GM23338 (cell line): ENCODE data around the gene PPP1R7. TPM values are rescaled to one million over a fixed set of nuclear protein-coding genes. Genes with fewer than 3 reads are reported as not detected.

ENCODE experiments used
- CTCF ChIP-seq, 2 experiments: fragments of 200-600 bp in 1 of 2; sonication (generic) in 1 of 2; conservative IDR thresholded peaks; 2 replicates each; pipeline versions ENCODE4 v1.5.1 to v1.6.1; 2016 to 2017; ENCODE audit warnings: antibody characterized with exemption in 2 of 2, low read depth in 2 of 2, mild to moderate bottlenecking in 2 of 2, moderate library complexity in 1 of 2
- ETS1 ChIP-seq: IDR thresholded peaks from 2 replicates; pipeline ENCODE4 v1.6.1; 2016; ENCODE audit warnings: antibody characterized with exemption
- EZH2 ChIP-seq: fragments of 200-600 bp; sonication (generic); IDR thresholded peaks from one replicate; pipeline ENCODE4 v1.8.0; 2017; ENCODE audit warnings: antibody characterized with exemption, mild to moderate bottlenecking, low read depth; ENCODE audit not compliant: unreplicated experiment
- EZH2phosphoT487 ChIP-seq: fragments of 200-600 bp; sonication (generic); IDR thresholded peaks from one replicate; pipeline ENCODE4 v1.8.1; 2018; ENCODE audit warnings: antibody characterized with exemption; ENCODE audit not compliant: unreplicated experiment
- JUNB ChIP-seq: IDR thresholded peaks from one replicate; pipeline ENCODE4 v1.6.1; 2016; ENCODE audit warnings: antibody characterized with exemption; ENCODE audit not compliant: unreplicated experiment
- NANOG ChIP-seq: IDR thresholded peaks from 2 replicates; pipeline ENCODE4 v1.6.1; 2016; ENCODE audit warnings: antibody characterized with exemption, borderline replicate concordance
- POLR2AphosphoS5 ChIP-seq: IDR thresholded peaks from 2 replicates; pipeline ENCODE4 v1.6.1; 2016; ENCODE audit warnings: antibody characterized with exemption, low read depth
- STAT1 ChIP-seq: IDR thresholded peaks from one replicate; pipeline ENCODE4 v1.6.1; 2016; ENCODE audit warnings: antibody characterized with exemption; ENCODE audit not compliant: unreplicated experiment
- ZNF114 ChIP-seq: fragments of 250-450 bp; sonication (Bioruptor Pico); IDR thresholded peaks from 2 replicates; pipeline ENCODE4 v1.5.0; 2020; ENCODE audit warnings: mild to moderate bottlenecking, moderate library complexity
- ZNF462 ChIP-seq: fragments of 250-450 bp; sonication (Bioruptor Pico); IDR thresholded peaks from 2 replicates; pipeline ENCODE4 v1.5.0; 2020; ENCODE audit warnings: mild to moderate bottlenecking, moderate library complexity
- polyA plus RNA-seq: library from polyadenylated mRNA; unstranded; fragments of >200 nt; fragmentation: Nextera tagmentation; extraction: Ambion mirVana; gene quantifications from 2 replicates; pipeline ENCODE4 v1.2.1, GENCODE V29; 2016
- total RNA-seq: library from RNA; depleted of rRNA; stranded (reverse); fragments of >200 nt; shearing (Covaris generic); gene quantifications from 2 replicates; pipeline ENCODE4 v1.2.3, GENCODE V29; 2014

Gene PPP1R7
- total and polyA plus RNA-seq, 2 experiments from 2014 or later = 48.2 to 94.3 TPM

GRCh38 chr2:241225983-241226382, 75.7 kb downstream of the PPP1R7 start (continued):
- TF ChIP-seq ZNF462 (CRISPR knock-in tag) (no peak), NANOG (no peak), STAT1 (no peak), EZH2phosphoT487 (no peak), JUNB (no peak), CTCF (conservative IDR thresholded peaks at IDR 0.05; ENCODE audit: low read depth in 2 of 2) (no peak), ETS1 (no peak), EZH2 (no peak), ZNF114 (CRISPR knock-in tag) (no peak), POLR2AphosphoS5 (no peak)
